ENCODE measurements around the gene ADD3.

The ADD3 gene

DNA sequence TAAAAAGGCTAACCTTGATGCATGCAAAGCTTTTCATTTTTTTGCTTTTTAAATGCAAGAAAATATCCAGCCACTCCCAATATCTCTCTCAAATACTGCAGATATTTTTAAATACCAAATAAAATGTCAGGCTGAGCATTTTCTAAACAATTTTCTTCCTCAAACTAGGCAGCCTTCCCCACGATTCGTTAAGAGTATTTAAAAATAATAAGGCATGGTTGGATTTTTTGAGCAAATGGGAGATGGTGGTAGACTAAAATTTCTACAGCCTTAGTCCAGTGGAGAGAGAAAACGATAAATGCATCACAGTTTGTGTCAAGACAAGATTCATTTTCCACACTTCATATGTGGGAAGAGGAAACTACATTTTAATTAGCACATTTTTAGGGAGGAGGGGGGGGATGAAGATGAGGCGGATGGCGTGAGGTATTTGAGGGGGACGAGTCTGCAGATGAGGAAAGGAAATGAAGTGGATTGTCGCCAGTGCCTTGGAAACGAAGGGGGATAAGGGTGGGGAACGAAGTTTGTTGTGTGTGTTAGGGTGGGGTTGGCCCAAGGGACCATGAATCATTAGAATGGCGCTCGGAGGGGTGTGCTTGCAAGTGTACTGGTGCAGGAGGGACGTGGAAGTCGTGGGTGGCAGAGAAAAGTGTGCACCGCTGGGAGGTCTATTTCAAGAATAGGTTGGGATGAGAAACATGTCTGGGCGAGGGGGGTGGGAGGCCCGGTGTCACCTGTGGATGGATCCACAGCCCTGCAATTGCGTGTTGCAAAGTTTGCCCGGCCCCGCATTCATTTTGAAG lies 1.2 kb upstream of the ADD3 start:
- no peak for DNase-seq

DNA sequence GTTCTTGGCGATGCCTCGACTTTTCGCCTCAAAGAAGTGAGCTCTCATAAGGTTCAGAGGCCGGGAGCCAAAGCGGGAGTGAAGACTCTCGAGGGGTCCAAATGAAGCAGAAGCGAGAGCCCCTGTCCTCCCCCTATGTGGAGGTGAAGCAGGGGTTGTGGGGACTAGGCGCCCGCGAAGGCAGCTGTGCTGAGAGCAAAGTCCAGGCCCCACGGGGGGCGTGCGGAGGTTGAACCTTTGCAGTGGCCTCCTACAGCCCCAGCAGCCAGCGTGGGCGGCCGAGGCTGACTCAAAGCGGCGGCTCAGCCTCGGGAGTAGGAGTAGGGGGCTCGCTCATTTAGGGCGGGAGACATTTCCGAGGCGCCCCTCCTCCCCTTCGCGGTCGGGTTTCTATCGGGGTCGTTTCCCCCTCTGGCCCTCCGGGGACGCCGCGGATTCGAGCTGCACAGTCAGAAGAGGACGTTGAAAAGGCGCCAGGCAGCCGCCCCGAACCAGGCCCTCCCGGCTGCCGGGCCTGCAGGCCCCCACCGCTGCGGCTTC lies 553 bp upstream of the ADD3 start:
- DNase-seq: no peak

DNA sequence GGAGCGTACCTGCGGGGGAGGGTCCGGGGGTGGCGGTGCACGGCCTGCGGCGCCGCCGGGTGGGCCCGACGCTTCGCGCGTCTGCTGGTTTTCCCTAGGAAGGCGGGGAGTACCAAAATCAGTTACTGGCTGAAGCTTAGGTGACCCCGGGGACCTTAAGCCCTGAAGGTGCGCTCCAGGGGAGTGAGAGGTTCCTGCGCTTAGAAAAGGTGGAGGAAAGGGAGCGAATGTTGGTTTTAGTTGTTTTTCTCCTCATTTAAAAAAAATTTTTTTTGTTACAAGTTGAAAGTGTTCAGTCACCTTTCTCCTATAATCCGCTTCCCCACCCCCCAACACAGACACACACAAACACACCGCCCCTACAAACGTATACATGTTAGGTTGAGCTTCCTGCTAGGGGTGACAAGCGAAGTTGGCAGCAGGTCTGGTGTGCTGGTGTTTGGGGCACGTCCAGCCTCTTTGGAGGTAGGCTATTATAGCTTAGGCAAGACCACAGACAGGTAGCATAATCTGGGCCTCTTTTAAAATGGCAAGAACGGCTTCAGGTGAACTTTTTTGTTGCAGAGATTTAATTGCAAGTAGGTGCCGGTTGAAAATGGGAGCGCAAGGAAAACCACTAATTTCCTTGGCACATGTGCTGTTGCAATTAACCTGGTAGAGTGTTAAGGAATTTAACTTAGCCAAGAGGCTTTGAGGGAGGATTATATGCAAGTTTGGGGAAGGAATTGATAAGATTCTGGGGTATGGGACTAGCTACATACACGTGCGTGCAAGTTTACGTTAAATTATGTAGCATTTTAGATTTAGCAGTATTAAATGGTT lies 945 bp downstream of the ADD3 start:
- peak in 1 of 2 experiments; percentile 14 for DNase-seq

DNA sequence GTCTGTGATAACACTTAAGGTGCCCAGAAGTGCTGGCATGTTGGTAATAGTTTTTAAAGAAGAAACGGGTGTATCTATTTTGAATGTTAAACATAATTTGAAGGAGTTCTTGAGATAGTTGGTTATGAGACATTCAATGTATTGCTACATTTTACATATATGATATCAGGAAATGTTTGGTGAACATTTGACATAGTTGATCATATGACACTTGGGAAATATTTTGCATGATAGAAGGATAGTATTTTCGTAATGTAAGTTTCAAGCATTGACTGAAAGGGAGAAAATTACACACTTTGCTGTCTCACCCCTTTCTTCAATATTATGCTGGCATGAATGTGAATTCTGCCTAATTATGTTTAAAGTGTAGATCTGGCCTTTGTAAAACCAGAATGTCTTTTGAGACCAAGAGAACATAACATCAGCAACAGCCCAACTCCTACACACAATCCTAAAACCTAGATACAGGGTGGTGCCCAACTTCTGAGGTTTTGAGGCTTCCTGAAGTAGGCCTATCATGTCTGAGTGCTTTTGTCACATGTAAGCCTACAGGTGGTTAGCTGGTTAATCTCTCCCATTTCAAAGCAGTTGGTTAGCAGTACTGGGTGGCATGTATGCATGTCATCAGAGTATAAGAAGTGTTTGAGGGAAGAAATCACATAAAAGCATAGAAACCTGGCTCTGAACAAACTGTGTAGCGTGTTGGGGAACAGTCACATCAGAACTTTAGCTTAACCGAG lies 2.1 kb downstream of the ADD3 start:
- DNase-seq: no peak

DNA sequence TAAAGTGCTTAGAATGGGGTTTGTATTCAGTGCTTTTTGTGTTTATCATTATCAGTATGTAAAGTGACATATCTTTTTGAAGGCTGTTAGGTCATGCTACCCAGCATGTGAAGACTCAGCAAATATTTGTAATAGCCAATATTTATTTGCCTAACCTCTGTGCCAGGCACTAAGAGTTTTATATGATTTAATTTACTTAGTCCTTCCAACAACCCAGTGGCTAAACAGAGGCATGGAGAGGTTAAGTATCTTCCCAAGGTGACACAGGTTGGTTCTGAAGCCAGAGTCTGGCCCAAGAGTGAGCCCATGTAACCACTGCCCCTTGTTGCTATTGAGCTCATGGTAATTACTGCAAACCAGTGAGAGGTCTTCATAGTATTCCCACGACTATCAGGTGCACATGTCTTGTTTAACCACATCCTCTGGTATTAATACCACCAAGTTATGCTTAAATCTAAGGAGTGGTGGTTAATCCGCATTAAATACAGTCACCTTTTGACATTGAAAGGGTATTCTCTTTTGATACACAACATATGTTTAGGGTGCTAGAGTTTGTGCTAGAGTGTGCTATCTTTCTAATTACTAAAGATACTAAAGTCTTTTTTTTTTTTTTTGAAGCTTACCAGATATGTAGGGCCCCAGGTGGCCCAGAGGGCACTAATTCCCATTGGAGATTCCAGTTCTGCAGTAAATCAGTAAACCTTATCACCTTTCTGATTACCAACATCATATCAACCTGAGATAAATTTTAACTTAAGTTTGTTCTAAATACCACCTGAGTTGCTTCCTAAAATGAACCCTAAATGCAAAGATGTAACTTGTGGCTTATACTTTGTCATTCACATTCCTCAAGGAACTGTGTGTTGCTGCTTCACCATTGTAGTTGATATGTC lies 2.9 kb downstream of the ADD3 start:
- DNase-seq: no peak

DNA sequence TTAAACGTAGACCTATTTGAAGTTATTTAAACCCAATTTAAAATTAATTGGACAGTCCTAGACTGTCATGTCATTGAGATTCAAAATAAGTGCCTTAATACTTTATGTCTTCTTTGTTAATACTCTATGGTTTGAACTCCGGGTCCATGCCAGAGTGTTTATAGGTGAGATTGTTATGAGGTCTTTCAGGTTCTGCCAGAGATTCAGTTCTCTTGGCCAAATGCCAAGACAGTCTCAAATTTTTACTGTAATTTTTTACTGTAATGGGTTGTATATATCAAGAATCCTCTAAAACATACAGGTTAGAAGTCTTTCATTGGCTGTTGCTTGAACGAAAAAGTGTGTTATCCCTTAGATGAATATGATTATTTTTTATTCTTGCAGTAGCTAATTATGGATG lies 3.9 kb downstream of the ADD3 start:
- DNase-seq: no peak

DNA sequence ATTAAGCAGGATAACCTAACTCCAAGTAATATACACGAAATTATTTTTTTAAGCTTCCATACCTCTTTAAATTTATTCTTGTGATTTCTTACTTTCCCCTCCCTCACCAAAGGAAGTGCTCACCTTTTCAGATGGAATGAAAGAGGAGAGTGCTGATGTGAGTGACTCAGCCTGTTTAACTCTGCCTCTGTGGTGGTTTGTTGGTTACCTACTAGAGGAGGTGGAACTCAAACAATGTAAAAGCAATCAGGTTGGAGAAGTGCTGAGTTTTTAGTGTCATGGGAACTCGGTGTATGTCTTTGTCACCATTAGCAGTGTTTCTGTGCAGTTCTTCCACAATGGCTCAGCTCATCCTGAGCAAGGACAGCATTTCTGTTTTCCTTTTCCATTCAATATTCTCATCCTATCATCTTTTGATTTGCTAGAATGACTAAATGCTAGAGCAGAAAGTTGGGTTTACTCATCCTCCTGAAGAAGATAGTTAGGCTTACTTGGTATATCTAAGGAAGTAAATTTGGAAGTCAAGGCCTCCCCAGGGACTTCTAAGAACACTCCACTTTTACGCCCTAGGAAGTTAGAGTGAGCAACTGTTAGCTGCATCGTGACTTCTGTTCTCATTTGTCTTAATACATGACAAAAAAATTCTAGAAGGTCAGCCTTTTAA lies 6.0 kb downstream of the ADD3 start:
- DNase-seq: no peak

DNA sequence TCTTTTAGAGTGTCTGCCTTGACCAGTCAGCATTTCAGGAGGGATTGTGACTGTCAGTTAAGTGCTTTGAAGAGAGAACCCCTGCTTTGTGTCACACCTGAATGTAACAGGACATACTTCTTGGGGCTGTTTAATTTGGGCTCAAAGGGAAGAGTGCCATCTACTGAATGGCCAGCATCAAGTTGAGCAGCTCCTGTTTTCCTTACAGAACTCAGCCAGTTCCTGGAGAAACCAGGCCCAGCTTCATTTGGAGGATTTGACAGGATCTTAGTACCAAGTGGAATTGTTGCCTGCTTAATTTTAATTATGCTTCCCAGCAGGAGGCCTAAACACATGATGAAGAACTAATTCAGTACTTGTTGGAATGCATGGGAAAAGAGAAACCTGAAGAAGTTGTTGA lies 8.3 kb downstream of the ADD3 start:
- DNase-seq: no peak

DNA sequence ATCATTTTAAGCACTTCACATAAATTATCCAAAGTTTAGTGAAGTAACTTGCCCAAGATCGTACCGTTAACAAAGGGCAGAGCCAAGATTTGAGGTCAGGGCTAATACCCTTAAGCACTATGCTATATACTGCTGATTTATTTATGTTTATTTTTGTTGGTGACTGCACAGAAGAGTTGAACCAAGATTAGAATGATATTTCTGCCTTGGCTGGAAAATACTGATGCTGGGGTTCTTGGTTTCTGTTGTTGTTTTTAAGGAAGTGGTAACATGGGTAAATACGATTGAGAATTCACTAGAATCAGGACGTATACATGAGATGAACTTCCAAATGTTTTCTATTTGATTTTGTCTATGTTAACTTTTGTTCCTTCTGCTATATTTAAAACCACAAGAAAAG lies 9.3 kb downstream of the ADD3 start:
- DNase-seq: no peak

DNA sequence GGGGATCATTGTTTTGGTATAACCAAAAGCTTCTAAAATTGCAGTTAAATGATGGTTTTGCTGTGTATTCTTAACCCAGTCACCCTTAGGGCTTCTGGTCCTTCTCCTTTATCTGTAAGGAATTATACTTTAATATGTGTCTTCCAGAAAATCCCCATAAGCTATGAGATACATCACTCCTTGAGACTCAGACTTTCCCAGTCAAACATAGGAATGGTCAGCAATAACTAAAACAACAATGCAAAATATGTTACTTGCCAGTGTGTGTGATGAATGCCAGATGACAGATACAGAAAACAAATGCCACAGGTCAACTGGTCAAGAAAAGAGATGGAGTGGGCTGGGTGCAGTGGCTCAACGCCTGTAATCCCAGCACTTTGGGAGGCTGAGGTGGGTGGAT lies 10.1 kb downstream of the ADD3 start:
- DNase-seq: no peak

DNA sequence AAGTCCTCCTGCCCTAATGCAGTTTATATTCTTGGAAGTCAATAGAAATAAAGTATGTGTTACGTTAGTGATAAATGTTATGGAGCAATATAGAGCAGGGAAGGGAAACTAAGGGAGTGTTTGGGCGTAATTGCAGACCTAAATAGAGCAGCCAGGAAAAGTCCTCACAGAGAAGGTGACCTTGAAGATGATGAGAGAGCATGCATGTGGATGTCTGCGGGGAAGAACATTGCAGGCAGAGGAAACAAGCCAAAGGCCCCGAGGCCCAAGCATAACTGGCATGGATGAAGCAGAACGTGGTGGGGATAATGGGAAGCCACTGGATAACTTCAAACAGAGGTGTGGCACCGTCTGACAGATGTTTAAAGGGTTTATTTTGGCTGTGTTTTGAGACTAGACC lies 12.5 kb downstream of the ADD3 start:
- DNase-seq: no peak

DNA sequence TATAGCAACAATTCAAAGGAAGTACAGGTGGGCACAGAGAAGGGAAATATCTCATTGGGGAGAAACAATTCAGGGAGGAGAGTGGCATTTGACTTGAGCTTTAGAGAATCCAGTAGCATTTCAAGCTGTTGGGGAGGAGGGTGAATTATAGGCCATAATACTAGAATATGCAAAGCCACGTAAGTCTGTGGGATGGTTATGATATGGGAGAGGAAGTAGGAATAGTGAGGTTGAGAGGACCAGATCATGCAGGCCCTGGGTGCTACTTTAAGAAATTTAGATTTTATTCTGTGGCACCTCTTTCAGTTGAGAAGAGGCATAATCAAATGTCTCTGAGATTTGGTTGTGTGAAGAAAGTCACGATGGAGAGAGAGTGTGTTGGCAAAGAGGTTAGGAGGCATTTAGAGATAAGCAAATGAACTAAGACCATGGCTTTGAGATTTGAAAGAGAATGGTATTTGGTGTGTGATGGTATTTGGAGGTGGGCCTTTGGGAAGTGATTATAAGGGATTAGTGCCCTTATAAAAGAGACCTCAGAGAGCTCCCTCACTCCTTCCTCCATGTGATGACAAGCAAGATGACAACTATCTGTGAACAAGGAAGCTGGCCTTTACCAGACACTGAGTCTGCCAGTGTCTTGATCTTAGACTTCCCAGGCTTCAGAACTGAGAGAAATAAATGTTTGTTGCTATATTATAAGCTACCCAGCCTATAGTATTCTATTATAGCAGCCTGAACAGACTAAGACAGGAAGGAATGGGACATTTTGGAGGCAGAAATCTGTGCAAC lies 15.1 kb downstream of the ADD3 start:
- no peak for DNase-seq

DNA sequence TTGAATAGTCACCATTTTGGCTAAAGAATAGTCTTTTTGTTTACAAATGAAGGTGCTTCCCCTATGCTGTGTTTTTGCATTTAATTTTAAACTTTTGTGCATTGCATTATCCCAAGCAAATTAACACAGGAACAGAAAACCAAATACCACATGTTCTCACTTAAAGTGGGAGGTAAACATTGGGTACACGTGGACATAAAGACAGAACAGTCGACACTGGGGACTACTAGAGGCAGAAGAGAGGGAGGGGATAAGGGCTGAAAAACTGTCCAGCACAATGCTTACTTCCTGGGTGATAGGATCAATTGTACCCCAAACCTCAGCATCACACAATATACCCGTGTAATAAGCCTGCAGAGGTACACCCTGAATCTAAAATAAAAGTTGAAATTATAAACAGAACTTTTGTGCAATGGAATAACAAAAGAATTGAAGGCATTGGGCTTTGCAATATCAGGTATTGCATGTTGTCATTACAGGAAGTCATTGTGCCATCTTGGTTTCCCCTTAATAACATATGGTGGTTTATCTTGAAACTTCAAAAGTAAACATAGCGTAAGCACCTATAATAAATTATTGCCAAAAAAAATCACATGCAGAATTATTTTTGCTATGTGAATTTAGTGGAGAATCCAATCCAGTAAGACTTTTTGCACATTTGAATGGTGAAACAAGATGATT lies 16.1 kb downstream of the ADD3 start:
- DNase-seq: no peak

DNA sequence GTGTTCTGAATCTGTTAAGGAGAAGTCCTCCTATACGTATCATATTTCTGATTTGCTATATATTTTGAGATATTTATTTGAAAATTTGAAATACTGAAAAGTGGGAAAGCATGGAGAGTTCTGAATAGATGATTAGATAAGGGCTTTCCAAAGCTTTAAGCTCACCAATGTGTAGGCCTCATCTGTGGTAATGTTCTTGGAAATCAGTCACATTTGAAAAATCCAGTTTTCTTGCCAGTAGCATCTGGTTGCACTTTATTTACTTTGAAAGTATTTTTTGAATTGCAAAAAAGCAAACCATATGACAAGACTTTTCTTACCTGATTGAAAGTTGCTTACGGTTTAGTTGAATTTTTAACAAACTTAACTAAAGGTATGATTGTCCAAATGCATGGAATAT lies 21.7 kb downstream of the ADD3 start:
- DNase-seq: no peak

DNA sequence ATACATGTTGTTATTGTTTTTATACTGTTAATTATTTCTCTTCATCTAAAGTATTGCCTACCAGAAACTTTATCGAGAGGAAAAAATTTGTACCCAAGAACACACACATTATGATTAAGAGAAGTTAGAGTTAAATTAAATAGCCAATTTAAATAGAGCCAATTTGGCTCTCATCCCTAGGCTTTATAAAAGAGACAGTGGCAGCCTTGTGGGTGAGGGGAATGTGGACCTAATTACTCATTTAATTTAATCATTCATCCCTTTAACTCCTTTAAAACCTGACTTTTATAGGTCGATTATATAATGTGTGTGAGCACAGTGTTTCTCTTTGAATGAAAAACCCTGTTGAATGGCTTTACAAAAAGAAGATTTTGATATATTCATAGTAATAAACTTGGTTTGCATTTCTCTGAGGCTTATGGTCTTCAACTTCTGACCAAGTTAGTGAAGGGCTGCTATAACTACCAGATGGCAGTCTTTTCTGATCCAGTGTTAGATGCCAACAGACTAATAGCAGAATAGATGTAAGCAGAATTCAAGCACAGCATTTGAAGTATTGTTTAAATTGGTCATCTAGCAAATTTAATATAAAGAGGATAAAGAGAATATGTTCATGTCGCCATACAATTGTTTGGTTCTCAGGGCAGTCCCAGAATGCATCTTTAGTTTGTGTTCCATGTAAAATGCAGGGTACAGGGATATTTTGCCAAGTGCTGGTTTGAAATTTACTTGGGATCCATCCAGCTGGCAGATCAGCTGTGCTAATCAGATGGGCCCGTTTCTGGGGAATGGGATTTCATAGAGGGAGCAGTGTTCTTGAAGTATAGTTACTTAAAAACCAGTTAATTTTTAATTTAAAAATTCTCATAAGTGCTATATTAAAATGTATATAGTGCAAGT lies 25.3 kb downstream of the ADD3 start:
- DNase-seq: peak; percentile 59 to 69

DNA sequence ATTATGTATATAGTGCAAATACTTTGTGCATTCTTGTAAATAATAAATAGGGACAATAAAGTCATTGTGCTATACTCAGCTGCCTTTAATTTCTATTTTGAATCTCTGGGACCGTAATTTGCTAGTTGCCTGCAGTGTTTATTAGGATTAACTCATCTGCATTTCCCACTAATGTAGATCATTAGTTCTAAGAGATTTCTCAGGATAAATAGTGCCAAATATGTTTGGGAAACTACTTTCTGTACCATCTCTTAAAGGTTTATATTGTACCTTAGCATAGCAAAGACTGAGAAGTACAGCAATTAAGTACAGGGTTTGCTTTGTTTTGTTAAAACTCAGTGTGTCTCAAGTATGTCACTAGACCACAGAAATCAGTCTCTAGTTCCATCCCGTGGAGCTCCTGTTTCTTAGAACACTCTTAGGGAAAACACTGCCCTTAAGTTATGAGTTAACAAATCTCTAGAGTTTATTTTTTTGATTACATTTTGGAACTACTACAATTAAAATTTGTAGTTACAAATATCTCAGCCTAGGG lies 26.0 kb downstream of the ADD3 start:
- peak in 1 of 2 experiments; percentile 12 for DNase-seq

DNA sequence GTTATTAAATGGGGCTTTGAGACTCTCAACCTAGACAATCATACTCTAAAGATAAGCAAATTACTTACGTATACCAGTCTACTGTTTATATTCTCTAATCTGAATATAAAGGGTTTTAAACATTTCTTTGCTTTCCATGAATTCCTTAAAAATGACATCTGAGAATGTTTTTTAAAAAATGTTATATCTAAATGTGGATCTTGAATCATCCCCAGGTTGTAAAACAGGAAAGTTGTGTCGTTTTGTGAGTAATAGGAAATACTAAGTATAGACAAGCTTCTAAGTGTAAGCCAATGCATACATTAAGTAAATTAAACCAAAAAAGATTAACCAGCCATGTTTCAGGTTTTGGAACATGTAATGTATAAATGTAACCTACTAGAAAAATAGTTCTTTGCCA lies 26.8 kb downstream of the ADD3 start:
- no peak for DNase-seq

DNA sequence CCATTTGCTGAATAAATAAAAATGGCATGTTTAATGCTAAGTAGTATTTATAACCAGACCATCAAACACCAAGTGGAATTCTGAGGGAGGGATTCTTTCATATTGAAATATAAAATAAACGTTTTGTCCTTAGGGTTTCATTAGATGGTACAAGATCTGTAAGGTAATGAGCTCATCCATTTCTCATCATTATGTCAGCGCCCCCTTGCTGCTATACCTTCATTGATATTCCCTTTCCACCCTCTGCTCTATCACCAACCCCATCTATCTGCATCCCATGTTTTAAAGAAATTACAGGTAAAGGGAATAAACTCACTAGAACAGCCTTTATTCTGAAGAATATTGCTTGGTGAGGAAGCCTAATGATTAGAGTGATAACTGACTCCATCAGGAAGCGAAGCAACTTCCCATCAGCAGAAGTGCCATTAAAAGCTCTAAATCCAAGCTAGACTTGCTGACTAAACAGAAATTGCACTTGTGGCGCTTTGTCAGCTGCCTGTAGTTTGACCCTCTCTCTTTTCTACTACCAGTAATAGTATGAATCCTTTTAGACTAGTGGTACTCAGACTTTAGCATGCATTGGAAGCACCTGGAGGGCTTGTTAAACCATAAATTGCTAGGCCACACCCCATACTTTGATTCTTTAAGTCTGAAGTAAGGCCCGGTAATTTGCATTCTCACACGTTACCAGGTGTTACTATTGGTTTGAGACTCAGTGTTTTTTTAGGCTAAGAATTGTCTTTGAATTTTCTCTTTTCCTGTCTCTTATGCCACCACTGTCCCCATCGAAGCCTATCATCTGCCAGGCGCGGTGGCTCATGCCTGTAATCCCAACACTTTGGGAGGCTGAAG lies 27.5 kb downstream of the ADD3 start:
- DNase-seq: no peak

All from NCI-H446 (cell line).